ENCODE results near the gene CDKN1B.

- no peak for TF ChIP-seq CTCF (conservative IDR thresholded peaks at IDR 0.05; ENCODE audit: low read depth, low read length)
- no peak for TF ChIP-seq EZH2 (IDR thresholded peaks at IDR 0.05; ENCODE audit: borderline replicate concordance, low read depth, low read length, poor library complexity, severe bottlenecking)
Measured at GRCh38 chr12:12741660-12742059, 24.5 kb downstream of the CDKN1B start.
